Stimulated activated CD8-positive, alpha-beta memory T cell treated with anti-CD3 and anti-CD28 coated beads, Interleukin-12 subunit alpha, Interleukin-12 subunit beta, amount 100 ng/mL, for 4 hours (primary cell): Measurements from ENCODE around the gene FAM118B.
"Not testable (repeated sequence)": the region's sequence is repeated elsewhere in the genome, so short reads cannot be mapped to it uniquely, and the experiment has no call there.

Source experiments
- DNase-seq: peaks from one replicate; pipeline ENCODE4 v3.0.0-alpha.2; 2020; ENCODE audit warnings: low read depth

Gene FAM118B

DNA sequence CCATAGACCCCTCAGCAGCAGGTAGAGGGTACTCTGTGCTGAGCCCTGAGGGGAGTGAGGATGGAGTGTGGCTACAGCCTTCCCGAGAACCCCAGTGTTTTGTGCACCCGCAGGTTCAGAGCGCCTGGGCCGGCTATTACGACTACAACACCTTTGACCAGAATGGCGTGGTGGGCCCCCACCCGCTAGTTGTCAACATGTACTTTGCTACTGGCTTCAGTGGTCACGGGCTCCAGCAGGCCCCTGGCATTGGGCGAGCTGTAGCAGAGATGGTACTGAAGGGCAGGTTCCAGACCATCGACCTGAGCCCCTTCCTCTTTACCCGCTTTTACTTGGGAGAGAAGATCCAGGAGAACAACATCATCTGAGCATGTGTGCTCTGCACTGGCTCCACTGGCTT lies 65.7 kb downstream of the FAM118B start:
- DNase-seq: no peak

DNA sequence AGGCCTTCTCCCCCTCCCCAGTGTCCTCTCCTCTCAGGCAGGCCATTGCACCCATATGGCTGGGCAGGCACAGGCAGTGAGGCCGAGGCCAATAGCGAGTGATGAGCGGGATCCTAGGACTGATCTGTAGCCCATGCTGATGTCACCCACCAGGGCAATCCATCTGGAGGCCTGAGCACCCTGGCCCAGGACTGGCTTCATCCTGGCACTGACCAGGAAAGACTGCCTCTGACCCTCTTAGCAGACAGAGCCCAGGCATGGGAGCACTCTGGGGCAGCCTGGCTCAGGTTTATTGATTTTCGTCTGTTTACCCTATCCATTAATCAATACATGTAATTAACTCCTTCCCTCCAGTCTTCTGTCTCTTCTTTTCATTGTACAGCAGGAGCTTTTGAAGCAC lies 66.2 kb downstream of the FAM118B start:
- no peak for DNase-seq

DNA sequence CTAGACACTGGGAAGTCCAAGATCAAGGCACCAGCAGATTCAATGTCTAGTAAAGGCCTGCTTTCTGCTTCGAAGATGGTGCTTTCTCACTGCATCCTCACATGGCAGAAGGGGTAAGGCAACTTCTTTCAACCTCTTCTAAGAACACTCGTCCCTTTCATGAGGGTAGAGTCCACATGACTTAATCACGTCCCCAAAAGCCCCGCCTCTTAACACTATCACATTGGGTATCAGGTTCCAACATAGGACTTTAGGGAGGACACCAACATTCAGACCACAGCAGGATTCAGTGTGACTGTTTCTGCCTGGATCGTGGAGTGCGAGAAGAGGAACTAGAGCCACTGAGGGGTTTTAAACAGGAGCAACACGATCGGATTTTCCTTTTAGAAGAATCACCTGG lies 67.6 kb downstream of the FAM118B start:
- no peak for DNase-seq

DNA sequence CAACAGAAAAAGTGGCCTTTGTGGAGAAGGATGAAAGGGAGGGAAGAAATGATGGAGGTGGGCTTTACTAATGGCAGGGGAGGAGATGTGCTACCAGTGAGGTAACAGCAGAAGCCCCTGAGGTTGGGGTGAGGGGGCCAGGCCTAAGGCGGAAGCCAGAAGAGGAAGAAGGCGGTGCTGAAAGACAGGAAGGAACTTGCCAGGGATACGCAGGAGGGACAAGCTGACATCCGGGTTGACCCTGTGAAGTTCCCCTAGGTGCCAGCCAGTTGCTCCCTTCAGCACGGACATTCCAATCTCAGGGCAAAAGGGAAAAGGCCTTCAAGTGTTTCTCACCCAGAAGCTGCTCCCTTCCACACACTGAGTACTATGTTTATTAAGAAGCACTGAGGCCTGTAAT lies 69.0 kb downstream of the FAM118B start:
- DNase-seq: no peak

DNA sequence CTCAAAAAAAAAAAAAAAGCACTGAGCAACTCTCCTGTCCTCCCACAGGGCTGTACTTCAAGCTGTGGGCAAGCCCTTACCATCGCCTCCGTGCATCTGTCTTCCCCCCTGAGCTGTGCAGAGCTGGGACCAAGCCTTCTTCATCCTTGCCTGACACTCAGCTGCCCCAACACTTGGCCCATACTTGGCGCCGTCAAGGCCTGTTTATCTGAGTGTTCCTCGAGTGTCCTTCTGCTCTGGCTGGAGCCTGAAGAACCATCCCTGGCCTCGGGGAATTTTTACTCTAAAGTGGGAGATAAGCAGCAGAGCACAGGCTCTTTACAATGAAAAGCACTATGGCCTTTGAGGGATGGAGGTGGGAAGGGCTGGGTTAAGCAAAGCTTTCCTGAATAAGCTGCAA lies 69.7 kb downstream of the FAM118B start:
- DNase-seq: no peak

DNA sequence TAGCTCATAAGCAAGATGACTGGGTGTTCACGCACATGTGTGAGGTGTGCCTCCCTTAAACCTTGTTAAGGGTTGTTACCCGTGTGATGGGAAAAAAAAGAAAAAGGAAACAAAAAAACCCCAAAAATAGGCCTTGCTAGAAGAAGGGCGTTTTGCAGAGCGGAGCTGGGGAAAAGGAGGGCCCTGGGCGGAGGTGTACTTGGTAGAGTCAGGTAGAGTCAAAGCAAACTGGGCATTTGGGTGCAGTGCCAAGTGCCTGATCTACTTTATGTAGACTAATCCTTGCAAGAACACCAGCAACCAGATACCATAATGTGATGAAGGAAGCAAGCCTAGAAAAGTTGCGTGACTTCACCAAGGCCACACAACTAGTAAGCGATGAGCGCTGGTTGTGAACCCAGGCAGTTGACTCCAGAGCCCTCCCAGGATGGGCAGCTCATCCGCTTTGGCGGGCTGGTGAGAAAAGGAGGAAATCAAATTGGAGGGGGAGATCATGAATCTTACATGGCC lies 70.1 kb downstream of the FAM118B start:
- no peak for DNase-seq

DNA sequence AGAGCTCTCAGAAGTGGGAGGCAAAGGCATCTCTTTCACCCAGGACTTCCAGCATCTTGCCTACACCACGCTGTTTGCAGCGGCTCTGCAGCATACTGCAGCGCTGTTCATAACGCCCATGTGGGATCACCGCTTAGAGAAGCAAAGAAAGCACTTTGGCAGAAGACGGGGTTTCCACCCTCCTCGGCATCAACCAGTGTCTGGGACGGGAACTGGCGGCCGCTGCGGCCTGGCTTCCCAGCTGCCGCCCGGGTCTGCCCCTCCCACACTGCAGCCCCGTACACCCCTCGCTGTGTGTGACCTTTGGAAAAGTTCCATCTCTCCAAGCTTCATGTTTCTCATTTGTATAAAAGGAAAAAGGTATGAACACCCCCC lies 70.8 kb downstream of the FAM118B start:
- peak; percentile 8 for DNase-seq

DNA sequence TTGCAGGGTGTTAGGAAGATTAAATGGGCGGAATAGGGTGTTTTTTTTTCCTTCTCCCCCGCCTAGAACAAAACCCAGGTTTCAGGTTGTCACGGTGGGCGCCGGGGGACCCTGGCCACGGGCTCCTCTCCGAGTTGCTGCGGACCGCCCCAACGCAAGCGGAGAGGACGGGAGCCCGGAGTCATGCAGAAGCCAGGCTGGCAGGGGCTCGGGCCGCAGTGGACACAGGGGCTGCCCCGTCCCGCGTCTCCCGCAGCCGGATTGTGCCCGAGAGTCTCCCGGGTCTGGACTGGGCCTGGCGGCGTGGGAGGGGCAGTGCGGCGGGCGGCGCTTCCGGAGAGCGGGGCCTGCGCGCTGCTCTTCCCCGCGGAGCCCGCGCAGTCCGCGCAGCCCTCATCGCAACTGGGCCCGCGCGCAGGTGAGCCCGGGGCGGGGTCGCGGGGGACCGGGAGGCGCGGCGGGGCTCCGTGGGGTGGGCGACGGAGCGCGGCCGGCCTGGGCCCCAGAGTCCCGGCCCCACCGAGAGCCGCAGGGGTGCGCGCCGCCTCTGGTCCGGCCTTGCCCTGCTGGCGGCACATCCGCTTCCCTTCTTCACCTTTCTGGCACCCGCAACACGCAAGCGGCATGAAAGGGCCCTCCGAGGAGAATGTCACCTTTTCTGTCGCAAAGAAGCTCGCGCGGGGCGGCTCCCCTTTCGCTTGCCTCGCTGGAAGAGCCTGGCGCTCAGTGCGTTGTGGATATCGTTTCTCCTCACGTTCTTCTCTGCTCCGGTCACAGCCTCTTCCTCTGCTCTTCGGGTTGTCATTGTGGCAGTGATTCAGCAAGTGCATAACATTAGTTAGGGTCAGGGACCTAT lies 71.4 kb downstream of the FAM118B start, which contains the start of gene TIRAP:
Gene TIRAP, plus strand, starts transcription at position 358 of the 856 bp plus-strand sequence. CDS start 7,802 bp downstream, outside the sequence.
- DNase-seq: peak; percentile 29

DNA sequence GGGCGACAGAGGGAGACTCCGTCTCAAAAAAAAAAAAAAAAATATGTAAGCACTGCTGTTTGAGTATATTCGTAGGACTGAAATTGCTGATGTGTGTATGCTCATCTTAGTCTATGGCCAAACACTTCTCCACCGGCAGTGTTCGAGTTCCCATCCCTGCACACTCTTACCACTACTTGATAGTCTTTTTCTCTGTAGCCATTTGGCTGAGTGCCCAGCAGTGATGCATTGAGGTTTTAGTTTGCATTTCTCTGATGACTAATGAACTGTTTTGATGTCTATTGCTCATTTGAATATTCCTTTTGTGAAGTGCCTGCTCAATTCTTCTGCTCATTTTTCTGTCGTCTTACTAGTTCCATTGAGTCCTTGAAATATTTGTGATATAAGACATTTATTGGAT lies 73.2 kb downstream of the FAM118B start:
- peak; percentile 66 for DNase-seq

DNA sequence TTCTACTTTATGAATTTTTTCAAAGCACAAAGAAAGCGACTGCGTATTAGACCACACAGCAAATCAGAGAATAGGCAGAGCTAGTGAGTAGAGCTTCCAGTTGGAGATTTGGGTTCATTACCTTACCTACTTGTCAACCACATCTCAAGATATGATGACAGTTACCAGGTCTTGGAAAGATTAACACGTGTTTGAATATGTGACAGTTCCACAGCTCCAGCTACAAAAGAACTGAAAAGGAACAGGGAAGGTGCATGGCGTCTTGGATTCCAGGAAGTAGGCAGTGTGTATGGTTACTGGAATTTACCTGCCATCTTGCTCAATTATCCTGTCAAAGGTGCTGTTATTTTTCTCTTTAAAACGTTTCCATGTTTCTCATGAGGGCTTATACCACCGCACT lies 76.7 kb downstream of the FAM118B start:
- DNase-seq: no peak

DNA sequence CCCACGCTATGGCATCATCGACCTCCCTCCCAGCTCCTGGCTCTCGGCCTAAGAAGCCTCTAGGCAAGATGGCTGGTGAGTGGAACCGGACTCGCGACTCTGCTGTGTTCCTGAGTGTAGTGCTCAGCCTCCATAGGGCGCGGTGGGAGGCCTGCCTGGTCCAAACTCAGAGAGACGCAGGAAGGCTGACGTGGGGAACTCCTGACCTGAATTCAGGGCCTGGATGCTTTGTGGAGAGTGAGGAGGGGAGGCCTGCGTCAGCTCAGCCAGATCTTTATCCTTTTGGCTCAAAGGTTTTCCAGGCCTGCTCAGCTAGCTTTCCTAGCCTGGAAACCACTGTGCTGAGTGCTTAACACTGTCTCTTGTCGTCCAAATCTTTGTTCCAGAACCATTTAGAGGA lies 79.3 kb downstream of the FAM118B start:
- no peak for DNase-seq

DNA sequence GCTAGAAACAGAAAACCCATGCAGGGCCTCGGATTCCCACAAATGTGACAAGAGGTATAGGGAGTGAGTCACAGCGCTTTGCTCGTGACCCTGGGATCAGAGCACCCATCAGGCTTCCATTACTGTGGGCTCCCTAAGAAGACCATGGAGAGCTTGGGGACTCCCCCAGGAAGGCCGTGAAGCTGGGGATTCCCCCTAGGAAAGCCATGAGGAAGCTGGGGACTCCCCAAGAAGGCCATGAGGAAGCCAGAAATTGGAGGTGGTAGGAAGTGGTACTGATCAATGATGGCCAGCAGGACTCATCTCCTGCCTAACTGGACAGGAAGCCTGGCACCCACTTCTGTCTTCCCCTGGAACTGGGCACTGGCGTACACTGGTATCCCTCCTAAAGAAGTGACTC lies 82.1 kb downstream of the FAM118B start:
- no peak for DNase-seq

DNA sequence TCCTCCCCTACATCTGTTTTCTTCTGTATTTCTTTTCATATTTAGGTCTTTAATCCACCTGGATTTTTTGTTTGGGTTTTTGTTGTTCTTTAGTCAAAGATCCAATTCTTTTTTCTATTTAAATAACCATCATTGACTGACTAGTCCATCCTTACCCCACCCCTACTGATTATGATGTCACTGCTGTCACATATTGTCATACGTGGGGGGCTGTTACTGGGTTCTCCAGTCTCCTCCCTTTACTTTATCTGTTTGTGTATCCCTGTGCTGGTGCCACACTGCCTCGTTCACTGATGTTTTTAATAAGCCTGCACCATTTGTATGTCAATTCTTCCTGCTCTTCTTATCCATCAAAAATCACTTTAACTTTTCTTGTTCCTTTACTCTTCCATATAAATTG lies 85.4 kb downstream of the FAM118B start:
- no peak for DNase-seq

DNA sequence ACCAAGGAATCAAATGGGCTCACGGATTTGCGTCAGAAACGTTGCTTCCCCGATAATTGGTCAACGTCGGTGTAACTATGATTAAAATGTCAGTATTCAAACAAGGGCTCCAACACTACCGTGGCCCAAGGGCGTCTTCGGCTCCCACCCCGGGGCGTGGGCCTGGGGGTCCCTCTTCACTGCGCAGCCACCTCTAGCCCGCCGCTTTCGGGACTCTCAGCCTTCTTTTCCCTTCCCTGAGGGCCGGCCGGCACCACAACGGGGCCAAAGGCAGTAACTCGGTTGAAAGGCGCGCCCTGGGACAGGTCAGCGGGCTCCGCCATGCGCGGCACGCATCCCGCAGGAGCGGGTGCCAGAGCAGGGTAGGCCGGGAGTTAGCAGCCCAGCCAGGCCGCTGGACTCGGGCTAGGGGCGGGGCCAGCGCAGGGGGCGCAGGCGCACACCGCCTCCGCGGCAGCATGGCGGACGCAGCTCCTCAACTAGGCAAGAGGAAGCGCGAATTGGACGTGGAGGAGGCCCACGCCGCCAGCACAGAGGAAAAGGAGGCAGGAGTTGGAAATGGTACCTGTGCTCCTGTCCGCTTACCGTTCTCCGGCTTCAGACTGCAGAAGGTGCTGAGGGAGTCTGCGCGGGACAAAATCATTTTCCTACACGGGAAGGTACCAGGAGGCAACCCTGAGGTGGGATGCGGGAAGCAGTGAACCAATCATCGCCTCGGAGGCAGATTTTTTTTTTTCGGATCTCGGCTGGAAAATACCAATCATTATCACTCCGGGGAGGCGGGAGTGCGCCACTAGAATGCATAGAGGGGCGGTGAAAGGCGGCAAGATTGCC lies 92.3 kb downstream of the FAM118B start, which contains the start of gene DCPS:
Gene DCPS, plus strand, starts transcription at position 438 of the 834 bp plus-strand sequence. Its CDS starts 21 bp downstream, at position 459.
- DNase-seq: peak; percentile 81

DNA sequence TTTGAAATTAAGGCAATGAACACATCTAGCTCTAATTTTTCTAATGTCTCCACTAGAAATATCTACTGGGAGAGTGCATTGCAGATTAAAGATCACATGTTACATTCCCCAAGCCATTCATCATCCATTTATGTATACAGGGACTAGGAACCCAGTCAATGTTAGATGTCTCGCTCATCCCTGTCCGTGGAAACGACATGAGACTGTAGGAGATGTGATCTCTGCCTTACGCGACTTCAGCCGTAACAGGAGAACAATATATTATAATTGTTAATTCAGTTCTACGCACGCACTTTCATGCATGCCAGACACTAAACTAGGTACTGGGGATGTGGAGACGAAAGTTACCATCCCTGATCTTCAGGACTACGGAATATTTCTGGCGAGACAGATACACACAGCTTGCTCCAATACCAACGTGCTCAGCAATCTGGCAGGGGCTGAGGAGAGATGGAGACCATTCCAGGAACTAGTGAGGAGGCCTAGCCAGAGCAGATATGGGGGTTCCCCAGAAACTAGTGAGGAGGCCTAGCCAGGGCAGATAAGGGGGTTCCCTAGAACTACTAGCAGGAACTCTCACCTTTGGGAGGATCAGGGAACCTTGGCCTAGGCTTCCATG lies 93.0 kb downstream of the FAM118B start:
- DNase-seq: no peak

DNA sequence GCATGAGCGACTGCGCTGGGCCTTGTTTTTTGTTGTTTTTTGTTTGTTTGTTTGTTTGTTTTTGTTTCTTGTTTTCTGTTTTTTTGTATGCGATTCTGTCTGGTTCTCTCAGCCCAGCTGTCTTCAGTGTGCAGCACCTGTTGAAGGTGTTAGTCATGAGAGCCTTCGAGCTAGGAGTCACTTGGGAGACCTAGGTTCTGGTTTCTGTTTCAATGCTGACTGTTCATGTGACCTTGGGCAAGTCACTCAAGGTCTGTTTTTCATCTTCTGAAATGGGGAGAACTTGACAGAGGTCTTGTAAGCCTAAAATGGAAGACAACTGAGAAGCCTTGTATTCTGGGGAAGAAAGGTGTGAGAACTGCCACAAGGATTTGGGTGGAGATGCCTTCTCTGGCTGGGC lies 94.1 kb downstream of the FAM118B start:
- no peak for DNase-seq

DNA sequence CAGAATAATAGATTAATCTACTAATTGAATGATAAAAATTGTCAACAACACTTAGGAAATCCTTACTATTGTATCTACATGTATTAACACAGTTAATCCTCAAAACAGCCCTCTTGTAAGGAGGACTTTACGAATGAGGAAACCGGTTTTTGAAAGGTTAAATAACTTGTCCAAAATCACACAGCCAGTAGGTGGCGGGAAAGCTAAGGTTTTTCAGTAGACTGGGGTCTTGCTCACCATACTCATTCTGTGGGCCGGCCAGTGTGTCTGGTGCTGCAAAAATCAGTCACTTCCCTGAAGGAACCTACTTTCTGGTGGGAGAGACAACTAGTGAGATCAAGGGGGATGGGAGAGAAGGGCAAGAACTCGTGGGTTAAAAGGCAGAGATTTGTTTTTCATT lies 96.1 kb downstream of the FAM118B start:
- no peak for DNase-seq

DNA sequence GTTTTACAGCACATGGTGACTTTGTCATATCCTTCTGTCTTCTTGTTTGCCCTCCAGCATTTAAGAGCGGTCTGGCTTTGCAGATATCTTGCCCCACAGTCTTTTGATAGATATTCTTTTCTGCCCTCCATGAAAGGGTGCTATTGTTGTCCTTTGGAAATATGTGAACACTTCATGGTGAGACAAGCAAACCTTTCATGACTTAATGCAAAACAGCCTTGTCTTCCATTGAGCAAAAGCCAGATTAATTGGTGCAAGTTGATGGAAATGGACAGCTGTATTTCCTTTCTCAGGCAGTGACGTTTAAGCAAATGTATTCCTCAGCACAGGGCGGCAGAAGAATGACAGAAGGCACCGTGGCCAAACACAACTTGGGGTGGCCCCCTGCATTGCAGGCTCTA lies 96.7 kb downstream of the FAM118B start:
- no peak for DNase-seq

DNA sequence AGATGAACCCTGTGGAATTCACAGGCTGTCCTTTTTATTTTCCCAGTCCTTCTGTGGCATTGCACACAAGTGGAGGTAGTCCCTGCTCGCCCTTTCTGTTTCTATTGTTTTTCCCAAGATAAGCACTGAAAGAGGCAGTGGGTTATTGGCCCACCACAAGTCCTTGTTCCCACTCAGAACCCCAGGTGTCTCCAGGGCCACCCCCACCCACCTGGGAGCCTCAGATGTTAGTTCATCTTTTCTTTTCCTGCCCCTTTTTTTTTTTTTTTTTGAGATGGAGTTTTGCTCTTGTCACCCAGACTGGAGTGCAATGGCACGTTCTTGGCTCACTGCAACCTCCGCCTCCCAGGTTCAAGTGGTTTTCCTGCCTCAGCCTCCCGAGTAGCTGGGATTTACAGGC lies 97.2 kb downstream of the FAM118B start:
- DNase-seq: not testable (repeated sequence)

DNA sequence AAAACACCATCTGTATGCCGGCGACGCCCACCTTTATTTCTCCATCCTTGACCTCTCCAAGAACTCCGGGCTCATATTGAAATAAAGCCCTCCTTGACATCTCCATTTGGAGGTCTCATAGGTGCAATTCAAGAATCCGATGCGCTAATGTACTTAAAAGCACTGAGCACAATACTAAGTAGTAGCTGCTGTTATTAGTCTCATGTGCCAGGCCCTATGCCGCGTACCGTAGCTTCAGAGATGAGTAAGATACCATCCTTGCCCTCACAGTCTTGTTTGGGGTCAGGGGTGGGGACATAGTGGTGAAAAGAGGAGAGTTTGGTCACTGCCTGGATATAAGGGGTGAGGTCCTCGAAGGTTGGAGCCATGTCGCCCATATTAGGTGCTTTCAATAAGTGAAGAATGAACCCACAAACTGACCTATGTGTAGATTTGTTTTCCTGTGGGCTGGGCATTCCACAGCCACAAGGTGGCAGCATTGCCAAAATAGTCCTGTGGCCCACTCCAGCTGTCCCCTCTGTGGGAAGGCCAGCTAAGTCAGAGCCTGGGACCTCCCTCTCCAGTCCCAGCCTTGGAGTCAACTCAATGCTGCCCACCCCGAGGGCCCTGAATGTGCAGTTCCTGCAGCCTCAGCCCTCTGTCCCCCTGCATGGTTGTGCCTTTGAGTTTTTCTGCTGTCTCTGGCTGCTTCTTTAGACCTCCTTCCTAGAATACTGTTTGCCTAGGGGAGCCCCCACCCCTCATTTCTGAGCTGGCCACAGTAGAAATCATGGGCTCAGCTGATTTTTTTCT lies 98.8 kb downstream of the FAM118B start:
- no peak for DNase-seq

DNA sequence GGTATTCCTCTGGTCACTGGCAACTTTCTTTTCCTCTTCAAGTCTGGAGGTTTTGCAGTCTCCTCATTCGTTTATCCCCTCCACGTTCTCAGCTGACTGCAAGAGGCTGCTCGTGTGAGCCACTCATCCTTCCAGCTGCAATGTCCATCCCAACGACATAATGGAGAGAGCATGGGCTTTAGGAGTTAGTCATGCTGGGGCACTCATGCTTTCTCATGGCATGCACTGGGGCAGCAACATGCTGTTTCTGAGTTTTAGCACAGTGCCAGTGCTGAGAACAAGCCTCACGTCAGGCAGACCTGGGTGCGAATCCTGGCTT lies 99.4 kb downstream of the FAM118B start:
- no peak for DNase-seq
